ENCODE data around the gene LMTK3.
"Not testable (repeated sequence)": the region's sequence is repeated elsewhere in the genome, so short reads cannot be mapped to it uniquely, and the experiment has no call there.

The LMTK3 gene

GRCh38 chr19:48502350-48503018 is 9.2 kb downstream of the LMTK3 start:
- DNase-seq = no peak

GRCh38 chr19:48501494-48502349 is 9.9 kb downstream of the LMTK3 start:
- peak; percentile 54 for DNase-seq

- DNase-seq = no peak
These were observed 10.7 kb downstream of the LMTK3 start for GRCh38 chr19:48500830-48501493.

GRCh38 chr19:48499316-48500090 is 12.1 kb downstream of the LMTK3 start:
- no peak for DNase-seq

- no peak for DNase-seq
These were observed 12.9 kb downstream of the LMTK3 start for GRCh38 chr19:48498595-48499311.

GRCh38 chr19:48497728-48498594 is 13.7 kb downstream of the LMTK3 start:
- no peak for DNase-seq

GRCh38 chr19:48496959-48497727 is 14.5 kb downstream of the LMTK3 start:
- no peak for DNase-seq

- DNase-seq = no peak
These were observed 16.2 kb downstream of the LMTK3 start for GRCh38 chr19:48495396-48495795.

- DNase-seq = no peak
These were observed 17.8 kb downstream of the LMTK3 start for GRCh38 chr19:48493718-48494401.

GRCh38 chr19:48492925-48493717 is 18.5 kb downstream of the LMTK3 start:
- peak; percentile 98 for DNase-seq

GRCh38 chr19:48491793-48492123 is 19.9 kb downstream of the LMTK3 start:
- no peak for DNase-seq

GRCh38 chr19:48490981-48491792 is 20.4 kb downstream of the LMTK3 start:
- no peak for DNase-seq

- peak; percentile 62 for DNase-seq
These were observed 21.9 kb downstream of the LMTK3 start for GRCh38 chr19:48489608-48490216.

- not testable (repeated sequence) for DNase-seq
These were observed 23.2 kb downstream of the LMTK3 start for GRCh38 chr19:48488478-48488877.

GRCh38 chr19:48487948-48488347 is 23.7 kb downstream of the LMTK3 start:
- peak; percentile 92 for DNase-seq

- DNase-seq = no peak
These were observed 24.1 kb downstream of the LMTK3 start for GRCh38 chr19:48487544-48487943.

- not testable (repeated sequence) for DNase-seq
These were observed 24.9 kb downstream of the LMTK3 start for GRCh38 chr19:48486706-48487105.

Measured in EL (cell line).